Activated naive CD8-positive, alpha-beta T cell treated with anti-CD3 and anti-CD28 coated beads, Interleukin-2, amount 10 ng/mL, durations not matched to agents 7 days and 5 days (primary cell): ENCODE data around the gene NDUFV2. TPM values are rescaled to one million over a fixed set of nuclear protein-coding genes. Genes with fewer than 3 reads are reported as not detected.
A peak's percentile ranks its signal among the peaks of the same experiment; 100 is the strongest.

Experiments used
- ATAC-seq: fragments of 150-1000 bp; cut with Tn5 transposase; one replicate; pipeline ENCODE4 v1.10.0; 2021; ENCODE audit warnings: low read depth, moderate library complexity
- POLR2A ChIA-PET: fragments of 350-600 bp; sonication (Branson Sonifier 250); formaldehyde crosslinking; loops from one replicate; lab custom pipeline; 2021; ENCODE audit warnings: antibody characterized with exemption; lab: Charles Lee
- DNase-seq: peaks from one replicate; pipeline ENCODE4 v3.0.0; 2021
- H3K27ac Mint-ChIP-seq: one replicate; pipeline ENCODE4 v1.8.0; 2022; ENCODE audit warnings: mild to moderate bottlenecking, mixed read lengths
- H3K27me3 Mint-ChIP-seq: one replicate; pipeline ENCODE4 v1.8.0; 2022; ENCODE audit warnings: mild to moderate bottlenecking, moderate library complexity, mixed read lengths
- H3K36me3 Mint-ChIP-seq: one replicate; pipeline ENCODE4 v1.8.0; 2021; ENCODE audit warnings: mild to moderate bottlenecking, mixed read lengths
- H3K4me1 Mint-ChIP-seq: one replicate; pipeline ENCODE4 v1.8.0; 2021; ENCODE audit warnings: mixed read lengths
- H3K4me3 Mint-ChIP-seq: one replicate; pipeline ENCODE4 v1.8.0; 2022; ENCODE audit warnings: mild to moderate bottlenecking, moderate library complexity, mixed read lengths
- H3K9me3 Mint-ChIP-seq: one replicate; pipeline ENCODE4 v1.8.0; 2021; ENCODE audit warnings: mixed read lengths
- total RNA-seq, 2 experiments: library from RNA; stranded (reverse); gene quantifications; one replicate each; pipeline ENCODE4 v1.2.3, GENCODE V29; 2021

The NDUFV2 gene
- total RNA-seq, 2 experiments from 2014 or later: 166 to 168 TPM

- Mint-ChIP-seq H3K36me3 (peaks cover 57% of the 10 kb centered on the region), H3K4me1 (peaks cover 59% of the 10 kb centered on the region), H3K9me3 (no peaks in the 10 kb centered on the region), H3K27ac (peak overlapping the region; percentile 34), H3K4me3 (peak overlapping the region; percentile 99), H3K27me3 (no peaks in the 10 kb centered on the region)
- DNase-seq (no peak), ATAC-seq (no peak)
- POLR2A ChIA-PET: interaction anchor here (1.3 to 10.7 kb wide), 3 partner anchors 20 to 30 kb away, joined by 3 to 211 read pairs (median 99); partner anchors contain the start of gene ANKRD12
Observed at GRCh38 chr18:9106800-9107584, 4.5 kb downstream of the NDUFV2 start.

DNA sequence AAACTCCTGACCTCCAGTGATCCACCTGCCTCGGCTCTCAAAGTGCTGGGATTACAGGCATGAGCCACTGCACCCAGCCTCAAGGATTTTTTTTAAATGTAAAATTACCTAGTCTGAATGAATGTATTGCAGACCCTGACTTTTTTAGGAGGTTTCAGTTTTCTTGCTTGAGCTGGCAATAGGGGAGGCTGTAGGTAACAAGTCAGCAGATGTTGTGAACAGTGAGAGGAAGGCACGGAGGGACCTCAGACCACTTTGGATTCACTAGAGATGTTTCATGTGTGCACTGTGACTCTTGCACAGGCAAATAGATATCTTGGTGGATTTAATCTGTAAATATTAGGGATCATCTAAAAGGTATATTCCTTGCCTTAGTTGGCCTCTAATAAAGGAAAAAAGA lies 6.4 kb downstream of the NDUFV2 start:
- ATAC-seq (no peak), DNase-seq (no peak)
- no peaks in the 10 kb centered on the region for H3K27me3 Mint-ChIP-seq
- POLR2A ChIA-PET: interaction anchor here (0.9 to 1.6 kb wide), 2 partner anchors 8 to 28 kb away, joined by 4 to 8 read pairs; partner anchors contain the start of gene ANKRD12
- peaks cover 58% of the 10 kb centered on the region for H3K36me3 Mint-ChIP-seq
- no peak overlapping the region for H3K27ac Mint-ChIP-seq
- no peaks in the 10 kb centered on the region for H3K9me3 Mint-ChIP-seq
- peaks cover 69% of the 10 kb centered on the region for H3K4me1 Mint-ChIP-seq
- peak overlapping the region; percentile 54 for H3K4me3 Mint-ChIP-seq

DNA sequence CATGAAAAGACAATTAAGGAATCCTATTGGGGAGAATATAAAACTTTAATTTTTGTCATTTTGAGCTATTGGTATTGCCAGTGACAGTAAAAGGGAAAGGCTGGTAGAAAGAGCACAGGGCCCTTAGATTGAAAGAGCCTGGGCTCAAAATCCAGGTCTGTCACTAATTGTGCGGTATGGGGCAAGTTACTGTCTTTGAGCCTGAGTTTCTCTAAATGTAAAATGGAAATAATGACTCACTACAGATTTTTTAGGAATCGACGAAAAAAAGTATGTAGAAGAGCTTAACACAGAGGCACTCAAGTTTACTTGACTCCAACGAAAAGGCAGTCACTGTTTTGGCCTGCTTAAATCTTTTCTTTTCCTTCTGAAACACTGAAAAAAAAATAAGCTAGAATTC lies 7.0 kb downstream of the NDUFV2 start:
- Mint-ChIP-seq H3K4me3 (peak overlapping the region; percentile 54), H3K27me3 (no peaks in the 10 kb centered on the region), H3K9me3 (no peaks in the 10 kb centered on the region), H3K36me3 (peaks cover 52% of the 10 kb centered on the region), H3K4me1 (peaks cover 66% of the 10 kb centered on the region), H3K27ac (peak overlapping the region; percentile 71)
- no peak for ATAC-seq
- POLR2A ChIA-PET: interaction anchor here (1.6 to 2.7 kb wide), 2 partner anchors 27 kb away, joined by 8 to 12 read pairs; partner anchors contain the start of gene ANKRD12
- DNase-seq: no peak

- no peaks in the 10 kb centered on the region for H3K27me3 Mint-ChIP-seq
- H3K27ac Mint-ChIP-seq: peak overlapping the region; percentile 84
- POLR2A ChIA-PET: interaction anchor here (0.6 to 2.5 kb wide), 5 partner anchors 9 to 24 kb away, joined by 3 to 9 read pairs (median 4); partner anchors contain the start of genes ANKRD12 and NDUFV2
- no peak for DNase-seq
- no peak for ATAC-seq
- H3K9me3 Mint-ChIP-seq: no peaks in the 10 kb centered on the region
- H3K4me1 Mint-ChIP-seq: peaks cover 50% of the 10 kb centered on the region
- peaks cover 45% of the 10 kb centered on the region for H3K36me3 Mint-ChIP-seq
- no peak overlapping the region for H3K4me3 Mint-ChIP-seq
Observed at GRCh38 chr18:9113468-9114149, 11.1 kb downstream of the NDUFV2 start.

GRCh38 chr18:9115984-9116383 lies 13.5 kb downstream of the NDUFV2 start:
- POLR2A ChIA-PET: interaction anchor here (2.9 to 4.1 kb wide), 2 partner anchors 13 to 21 kb away, joined by 32 to 42 read pairs; partner anchors contain the start of genes ANKRD12 and NDUFV2
- H3K4me1 Mint-ChIP-seq: peaks cover 51% of the 10 kb centered on the region
- peaks cover 36% of the 10 kb centered on the region for H3K36me3 Mint-ChIP-seq
- DNase-seq (no peak), ATAC-seq (no peak)
- peak overlapping the region; percentile 95 for H3K27ac Mint-ChIP-seq
- peak overlapping the region; percentile 6 for H3K4me3 Mint-ChIP-seq
- H3K9me3 Mint-ChIP-seq: no peaks in the 10 kb centered on the region
- no peaks in the 10 kb centered on the region for H3K27me3 Mint-ChIP-seq

DNA sequence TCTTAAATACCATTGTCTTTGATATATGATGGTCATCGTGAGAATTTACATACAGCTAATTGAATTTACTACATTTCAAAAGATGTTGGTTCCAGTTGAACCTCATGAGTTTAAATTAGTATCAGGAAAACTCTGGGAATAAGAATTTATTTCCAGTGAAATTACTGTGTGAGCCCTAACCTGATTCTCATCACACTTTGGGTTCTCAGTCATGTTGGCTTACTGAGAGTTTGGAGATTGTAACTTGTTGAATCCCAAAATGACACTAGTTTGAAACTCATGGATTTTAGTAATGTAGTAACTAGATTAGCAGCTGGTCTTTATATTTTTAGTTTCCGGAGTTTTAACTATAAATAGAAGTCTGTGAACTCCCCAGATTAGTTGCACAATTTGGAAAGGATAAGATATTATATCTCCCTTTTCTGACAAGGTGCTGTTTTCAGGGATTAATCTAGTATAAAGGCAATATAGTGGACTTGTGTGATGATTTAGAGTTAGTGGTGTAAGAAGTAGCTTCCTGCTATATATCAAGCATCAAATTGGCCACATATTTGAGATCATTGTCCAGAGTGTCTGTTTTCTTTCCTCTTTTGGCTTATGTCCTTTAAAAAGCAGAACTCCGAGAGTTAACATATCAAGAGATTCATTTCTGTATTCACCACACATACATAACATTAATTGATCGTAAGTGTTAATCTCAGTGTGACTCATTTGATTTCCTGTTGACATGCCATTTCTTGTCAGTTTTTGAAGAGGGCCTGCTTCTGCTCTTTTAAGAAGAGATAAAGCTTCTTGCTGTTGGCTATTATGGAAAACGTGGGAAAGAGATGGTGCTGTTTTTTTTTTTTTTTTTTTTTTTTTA lies 15.7 kb downstream of the NDUFV2 start:
- H3K4me3 Mint-ChIP-seq: peak overlapping the region; percentile 71
- peak overlapping the region; percentile 91 for H3K27ac Mint-ChIP-seq
- ATAC-seq: peak; percentile 46
- no peaks in the 10 kb centered on the region for H3K27me3 Mint-ChIP-seq
- no peak for DNase-seq
- POLR2A ChIA-PET: interaction anchor here (0.6 to 4.1 kb wide), 6 partner anchors 15 to 40 kb away, joined by 3 to 42 read pairs (median 10); partner anchors contain the start of genes ANKRD12 and NDUFV2
- H3K9me3 Mint-ChIP-seq: no peaks in the 10 kb centered on the region
- H3K4me1 Mint-ChIP-seq: peaks cover 50% of the 10 kb centered on the region
- peaks cover 31% of the 10 kb centered on the region for H3K36me3 Mint-ChIP-seq

GRCh38 chr18:9120796-9121195 lies 18.3 kb downstream of the NDUFV2 start:
- H3K4me3 Mint-ChIP-seq: peak overlapping the region; percentile 41
- peak overlapping the region; percentile 40 for H3K27ac Mint-ChIP-seq
- H3K4me1 Mint-ChIP-seq: peaks cover 43% of the 10 kb centered on the region
- DNase-seq (no peak), ATAC-seq (peak; percentile 54)
- no peaks in the 10 kb centered on the region for H3K9me3 Mint-ChIP-seq
- H3K36me3 Mint-ChIP-seq: peaks cover 33% of the 10 kb centered on the region
- no peaks in the 10 kb centered on the region for H3K27me3 Mint-ChIP-seq
- POLR2A ChIA-PET: interaction anchor here (0.7 to 2.4 kb wide), 3 partner anchors 8 to 19 kb away, joined by 3 to 15 read pairs (median 3); partner anchors contain the start of genes ANKRD12 and NDUFV2

GRCh38 chr18:9123520-9123919 lies 21.0 kb downstream of the NDUFV2 start:
- no peak overlapping the region for H3K4me3 Mint-ChIP-seq
- H3K27me3 Mint-ChIP-seq: no peaks in the 10 kb centered on the region
- ATAC-seq (no peak), DNase-seq (no peak)
- no peak overlapping the region for H3K27ac Mint-ChIP-seq
- POLR2A ChIA-PET: interaction anchor here (1.3 kb wide), 1 partner anchor 41 kb away, joined by 3 read pairs; no protein-coding TSS in a partner anchor
- H3K4me1 Mint-ChIP-seq: peaks cover 31% of the 10 kb centered on the region
- H3K36me3 Mint-ChIP-seq: peaks cover 37% of the 10 kb centered on the region
- no peaks in the 10 kb centered on the region for H3K9me3 Mint-ChIP-seq

DNA sequence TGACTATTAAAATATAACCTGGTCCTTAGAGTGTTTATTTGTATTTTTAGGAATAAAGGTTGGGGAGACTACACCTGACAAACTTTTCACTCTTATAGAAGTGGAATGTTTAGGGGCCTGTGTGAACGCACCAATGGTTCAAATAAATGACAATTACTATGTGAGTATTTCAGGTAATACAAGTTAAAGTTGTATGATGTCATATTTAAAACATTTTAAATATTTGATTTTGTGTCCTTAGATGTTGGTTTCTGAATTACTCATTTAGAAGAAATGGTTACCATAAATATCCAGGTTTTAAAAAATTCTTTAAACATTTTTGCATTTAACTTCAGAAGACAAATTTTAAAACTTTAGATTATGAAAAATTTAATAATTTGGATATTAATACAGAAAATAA lies 22.3 kb downstream of the NDUFV2 start:
- Mint-ChIP-seq H3K9me3 (no peaks in the 10 kb centered on the region), H3K4me3 (no peak overlapping the region), H3K27ac (no peak overlapping the region), H3K4me1 (peaks cover 28% of the 10 kb centered on the region), H3K27me3 (no peaks in the 10 kb centered on the region), H3K36me3 (peaks cover 41% of the 10 kb centered on the region)
- DNase-seq (no peak), ATAC-seq (no peak)
- POLR2A ChIA-PET: interaction anchor here (0.7 to 3.5 kb wide), 2 partner anchors 11 to 22 kb away, joined by 3 to 24 read pairs; partner anchors contain the start of genes ANKRD12 and NDUFV2

- no peaks in the 10 kb centered on the region for H3K27me3 Mint-ChIP-seq
- H3K4me3 Mint-ChIP-seq: no peak overlapping the region
- no peak for DNase-seq
- no peak overlapping the region for H3K27ac Mint-ChIP-seq
- POLR2A ChIA-PET: interaction anchor here (1.1 to 3.5 kb wide), 2 partner anchors 10 to 15 kb away, joined by 3 to 24 read pairs; partner anchors contain the start of gene ANKRD12
- H3K4me1 Mint-ChIP-seq: peaks cover 20% of the 10 kb centered on the region
- ATAC-seq: no peak
- H3K9me3 Mint-ChIP-seq: no peaks in the 10 kb centered on the region
- H3K36me3 Mint-ChIP-seq: peaks cover 42% of the 10 kb centered on the region
Observed at GRCh38 chr18:9126337-9126736, 23.8 kb downstream of the NDUFV2 start.

- H3K4me3 Mint-ChIP-seq: no peak overlapping the region
- no peak overlapping the region for H3K27ac Mint-ChIP-seq
Observed at GRCh38 chr18:9130195-9130594, 27.7 kb downstream of the NDUFV2 start.

GRCh38 chr18:9130806-9131205 lies 28.3 kb downstream of the NDUFV2 start:
- Mint-ChIP-seq H3K4me3 (no peak overlapping the region), H3K27ac (no peak overlapping the region), H3K36me3 (peaks cover 43% of the 10 kb centered on the region), H3K4me1 (peaks cover 33% of the 10 kb centered on the region), H3K27me3 (no peaks in the 10 kb centered on the region), H3K9me3 (no peaks in the 10 kb centered on the region)
- ATAC-seq (no peak), DNase-seq (no peak)
- POLR2A ChIA-PET: no interaction called here

More at GRCh38 chr18:9130195-9130594, 27.7 kb downstream of the NDUFV2 start:
- no peak for DNase-seq
- peaks cover 30% of the 10 kb centered on the region for H3K4me1 Mint-ChIP-seq
- ATAC-seq: no peak
- POLR2A ChIA-PET: no interaction called here
- H3K9me3 Mint-ChIP-seq: no peaks in the 10 kb centered on the region
- H3K27me3 Mint-ChIP-seq: no peaks in the 10 kb centered on the region
- peaks cover 43% of the 10 kb centered on the region for H3K36me3 Mint-ChIP-seq
